ENCODE measurements around the gene LYSMD3. TPM values are rescaled to one million over a fixed set of nuclear protein-coding genes. Genes with fewer than 3 reads are reported as not detected.
A peak's percentile ranks its signal among the peaks of the same experiment; 100 is the strongest.

Gene LYSMD3
- total and polyA plus RNA-seq, 9 of the 15 experiments (the other 6 are each of a cell fraction or from before 2014, with no cell fraction given) = 9.5 to 42.3 (median 20.7) TPM

DNA sequence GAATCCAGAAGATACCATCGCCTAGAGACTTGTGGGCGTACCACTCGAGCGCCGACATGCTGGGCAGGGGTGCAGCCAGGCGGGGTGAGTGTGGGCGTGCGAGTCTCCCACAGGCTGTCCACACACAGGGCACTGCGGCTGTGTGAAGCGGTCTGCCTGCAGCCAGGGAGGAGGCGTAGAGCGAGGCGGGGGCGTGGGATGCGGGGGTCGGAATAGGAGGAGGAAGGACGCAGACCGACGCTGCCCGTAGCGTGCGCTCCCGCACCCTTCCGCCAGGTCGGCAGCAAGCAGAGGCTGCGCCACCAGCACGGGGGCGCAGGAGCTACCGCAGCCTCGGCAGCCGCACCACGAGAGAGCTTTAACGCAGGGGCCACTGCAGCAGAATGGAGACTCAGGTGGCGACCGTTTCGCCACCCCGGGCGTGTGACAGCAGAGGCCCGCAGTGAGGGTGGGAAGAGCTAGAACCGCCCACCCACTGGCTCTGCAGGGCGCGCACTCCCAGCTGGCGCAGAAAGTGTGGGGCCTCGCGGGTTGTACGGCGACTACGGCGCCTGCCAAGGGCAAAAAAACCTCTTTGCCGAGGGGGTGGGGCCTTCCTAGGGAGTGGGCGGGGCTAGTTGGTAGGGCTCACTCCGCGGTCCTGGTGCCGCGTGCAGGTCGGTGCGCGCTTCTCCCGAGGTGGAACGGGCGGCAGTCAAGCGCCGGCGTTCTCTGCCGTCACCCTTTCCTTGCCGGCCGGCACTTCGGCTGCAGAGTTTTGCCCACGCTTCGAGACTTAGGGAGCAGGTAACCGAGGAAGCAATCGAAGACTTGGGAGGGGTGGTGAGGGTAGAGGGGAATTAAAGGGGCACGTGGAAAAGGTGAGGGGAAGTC, 54.9 kb downstream of the LYSMD3 start, which contains the start of the genes MBLAC2 and POLR3G (continued):
- TF ChIP-seq, protein P1, sequence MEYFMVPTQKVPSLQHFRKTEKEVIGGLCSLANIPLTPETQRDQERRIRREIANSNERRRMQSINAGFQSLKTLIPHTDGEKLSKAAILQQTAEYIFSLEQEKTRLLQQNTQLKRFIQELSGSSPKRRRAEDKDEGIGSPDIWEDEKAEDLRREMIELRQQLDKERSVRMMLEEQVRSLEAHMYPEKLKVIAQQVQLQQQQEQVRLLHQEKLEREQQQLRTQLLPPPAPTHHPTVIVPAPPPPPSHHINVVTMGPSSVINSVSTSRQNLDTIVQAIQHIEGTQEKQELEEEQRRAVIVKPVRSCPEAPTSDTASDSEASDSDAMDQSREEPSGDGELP (CRISPR knock-in tag; IDR thresholded peaks at IDR 0.05; ENCODE audit: borderline replicate concordance) = peak; percentile 99
- TF ChIP-seq, protein P2, sequence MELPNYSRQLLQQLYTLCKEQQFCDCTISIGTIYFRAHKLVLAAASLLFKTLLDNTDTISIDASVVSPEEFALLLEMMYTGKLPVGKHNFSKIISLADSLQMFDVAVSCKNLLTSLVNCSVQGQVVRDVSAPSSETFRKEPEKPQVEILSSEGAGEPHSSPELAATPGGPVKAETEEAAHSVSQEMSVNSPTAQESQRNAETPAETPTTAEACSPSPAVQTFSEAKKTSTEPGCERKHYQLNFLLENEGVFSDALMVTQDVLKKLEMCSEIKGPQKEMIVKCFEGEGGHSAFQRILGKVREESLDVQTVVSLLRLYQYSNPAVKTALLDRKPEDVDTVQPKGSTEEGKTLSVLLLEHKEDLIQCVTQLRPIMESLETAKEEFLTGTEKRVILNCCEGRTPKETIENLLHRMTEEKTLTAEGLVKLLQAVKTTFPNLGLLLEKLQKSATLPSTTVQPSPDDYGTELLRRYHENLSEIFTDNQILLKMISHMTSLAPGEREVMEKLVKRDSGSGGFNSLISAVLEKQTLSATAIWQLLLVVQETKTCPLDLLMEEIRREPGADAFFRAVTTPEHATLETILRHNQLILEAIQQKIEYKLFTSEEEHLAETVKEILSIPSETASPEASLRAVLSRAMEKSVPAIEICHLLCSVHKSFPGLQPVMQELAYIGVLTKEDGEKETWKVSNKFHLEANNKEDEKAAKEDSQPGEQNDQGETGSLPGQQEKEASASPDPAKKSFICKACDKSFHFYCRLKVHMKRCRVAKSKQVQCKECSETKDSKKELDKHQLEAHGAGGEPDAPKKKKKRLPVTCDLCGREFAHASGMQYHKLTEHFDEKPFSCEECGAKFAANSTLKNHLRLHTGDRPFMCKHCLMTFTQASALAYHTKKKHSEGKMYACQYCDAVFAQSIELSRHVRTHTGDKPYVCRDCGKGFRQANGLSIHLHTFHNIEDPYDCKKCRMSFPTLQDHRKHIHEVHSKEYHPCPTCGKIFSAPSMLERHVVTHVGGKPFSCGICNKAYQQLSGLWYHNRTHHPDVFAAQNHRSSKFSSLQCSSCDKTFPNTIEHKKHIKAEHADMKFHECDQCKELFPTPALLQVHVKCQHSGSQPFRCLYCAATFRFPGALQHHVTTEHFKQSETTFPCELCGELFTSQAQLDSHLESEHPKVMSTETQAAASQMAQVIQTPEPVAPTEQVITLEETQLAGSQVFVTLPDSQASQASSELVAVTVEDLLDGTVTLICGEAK (IDR thresholded peaks at IDR 0.05) = peak; percentile 54
- TF ChIP-seq, protein P2 (CRISPR knock-in tag; IDR thresholded peaks at IDR 0.05) = 0 out of 2 replicates have a peak, but pooled peaks have one; percentile 26
- TF ChIP-seq POU5F1 (IDR thresholded peaks at IDR 0.05; ENCODE audit: borderline replicate concordance, low read depth, low read length, partially characterized antibody) (no peak), ZNF263 (CRISPR knock-in tag; IDR thresholded peaks at IDR 0.05; ENCODE audit: borderline replicate concordance) (no peak; the same call in 1 of the 2 replicates), CC2D1A (IDR thresholded peaks at IDR 0.05) (peak; percentile 46), HNRNPL (IDR thresholded peaks at IDR 0.05; ENCODE audit: low read depth, low read length) (peak; percentile 13; the same call in 1 of the 2 replicates)
- TF ChIP-seq, protein P3, sequence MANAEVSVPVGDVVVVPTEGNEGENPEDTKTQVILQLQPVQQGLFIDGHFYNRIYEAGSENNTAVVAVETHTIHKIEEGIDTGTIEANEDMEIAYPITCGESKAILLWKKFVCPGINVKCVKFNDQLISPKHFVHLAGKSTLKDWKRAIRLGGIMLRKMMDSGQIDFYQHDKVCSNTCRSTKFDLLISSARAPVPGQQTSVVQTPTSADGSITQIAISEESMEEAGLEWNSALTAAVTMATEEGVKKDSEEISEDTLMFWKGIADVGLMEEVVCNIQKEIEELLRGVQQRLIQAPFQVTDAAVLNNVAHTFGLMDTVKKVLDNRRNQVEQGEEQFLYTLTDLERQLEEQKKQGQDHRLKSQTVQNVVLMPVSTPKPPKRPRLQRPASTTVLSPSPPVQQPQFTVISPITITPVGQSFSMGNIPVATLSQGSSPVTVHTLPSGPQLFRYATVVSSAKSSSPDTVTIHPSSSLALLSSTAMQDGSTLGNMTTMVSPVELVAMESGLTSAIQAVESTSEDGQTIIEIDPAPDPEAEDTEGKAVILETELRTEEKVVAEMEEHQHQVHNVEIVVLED (CRISPR knock-in tag; IDR thresholded peaks at IDR 0.05) = peak; percentile 86
- TF ChIP-seq, protein P4, sequence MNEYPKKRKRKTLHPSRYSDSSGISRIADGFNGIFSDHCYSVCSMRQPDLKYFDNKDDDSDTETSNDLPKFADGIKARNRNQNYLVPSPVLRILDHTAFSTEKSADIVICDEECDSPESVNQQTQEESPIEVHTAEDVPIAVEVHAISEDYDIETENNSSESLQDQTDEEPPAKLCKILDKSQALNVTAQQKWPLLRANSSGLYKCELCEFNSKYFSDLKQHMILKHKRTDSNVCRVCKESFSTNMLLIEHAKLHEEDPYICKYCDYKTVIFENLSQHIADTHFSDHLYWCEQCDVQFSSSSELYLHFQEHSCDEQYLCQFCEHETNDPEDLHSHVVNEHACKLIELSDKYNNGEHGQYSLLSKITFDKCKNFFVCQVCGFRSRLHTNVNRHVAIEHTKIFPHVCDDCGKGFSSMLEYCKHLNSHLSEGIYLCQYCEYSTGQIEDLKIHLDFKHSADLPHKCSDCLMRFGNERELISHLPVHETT (CRISPR knock-in tag; conservative IDR thresholded peaks at IDR 0.05 in 1 of 2, IDR thresholded peaks at IDR 0.05 in 1 of 2) = peak in 1 of 2 experiments; percentile 50; a peak in 2 of 4 replicates

All from K562 (cell line).